HUES48 (cell line): ENCODE results near the gene ZNF646.
A peak's percentile ranks its signal among the peaks of the same experiment; 100 is the strongest.

Experiments used
- H3K27ac ChIP-seq: one replicate; pipeline ENCODE4 v1.7.0; 2013; ENCODE audit warnings: low read depth, low read length, inconsistent platforms
- H3K27me3 ChIP-seq: 2 replicates; pipeline ENCODE4 v1.6.1; 2013; ENCODE audit warnings: mild to moderate bottlenecking, low read length; ENCODE audit not compliant: control insufficient read depth, insufficient read depth
- H3K36me3 ChIP-seq: 2 replicates; pipeline ENCODE4 v1.6.1; 2013; ENCODE audit warnings: low read length; ENCODE audit not compliant: control insufficient read depth, insufficient read depth
- H3K4me1 ChIP-seq: 2 replicates; pipeline ENCODE4 v1.6.1; 2013; ENCODE audit warnings: mild to moderate bottlenecking, low read length; ENCODE audit not compliant: control insufficient read depth, insufficient read depth
- H3K4me3 ChIP-seq: 2 replicates; pipeline ENCODE4 v1.5.1; 2013; ENCODE audit warnings: mild to moderate bottlenecking, low read depth, low read length
- H3K9ac ChIP-seq: 2 replicates; pipeline ENCODE4 v1.6.1; 2013; ENCODE audit warnings: mild to moderate bottlenecking, low read depth, low read length, moderate library complexity
- H3K9me3 ChIP-seq: 2 replicates; pipeline ENCODE4 v1.6.1; 2013; ENCODE audit warnings: low read length; ENCODE audit not compliant: control insufficient read depth, insufficient read depth

ZNF646 gene

GRCh38 chr16:31064882-31065461, 9.2 kb upstream of the ZNF646 start:
- Histone ChIP-seq H3K36me3 (peaks cover 38% of the 10 kb centered on the region), H3K27ac (no peak overlapping the region), H3K9ac (no peak overlapping the region), H3K4me3 (no peak overlapping the region), H3K27me3 (no peaks in the 10 kb centered on the region), H3K9me3 (no peaks in the 10 kb centered on the region), H3K4me1 (no peaks in the 10 kb centered on the region)

- no peak overlapping the region for H3K27ac ChIP-seq
- no peak overlapping the region for H3K4me3 ChIP-seq
- peaks cover 6% of the 10 kb centered on the region; the same call in 1 of the 2 replicates for H3K4me1 ChIP-seq
- H3K36me3 ChIP-seq: peaks cover 17% of the 10 kb centered on the region
- H3K27me3 ChIP-seq: no peaks in the 10 kb centered on the region
- H3K9me3 ChIP-seq: no peaks in the 10 kb centered on the region
- H3K9ac ChIP-seq: no peak overlapping the region
These were observed 6.9 kb upstream of the ZNF646 start for GRCh38 chr16:31067342-31067741.

- Histone ChIP-seq H3K9me3 (no peaks in the 10 kb centered on the region), H3K27me3 (no peaks in the 10 kb centered on the region), H3K9ac (peak overlapping the region; percentile 73; the same call in 1 of the 2 replicates), H3K27ac (no peak overlapping the region), H3K36me3 (peaks cover 12% of the 10 kb centered on the region), H3K4me1 (peaks cover 6% of the 10 kb centered on the region; the same call in 1 of the 2 replicates), H3K4me3 (peak overlapping the region; percentile 79)
These were observed 2.4 kb upstream of the ZNF646 start for GRCh38 chr16:31071861-31072260.

- Histone ChIP-seq H3K36me3 (peaks cover 20% of the 10 kb centered on the region), H3K27ac (peak overlapping the region; percentile 96), H3K9me3 (no peaks in the 10 kb centered on the region), H3K27me3 (no peaks in the 10 kb centered on the region), H3K9ac (peak overlapping the region; percentile 73), H3K4me3 (peak overlapping the region; percentile 79), H3K4me1 (peaks cover 6% of the 10 kb centered on the region; the same call in 1 of the 2 replicates)
These were observed 1.6 kb upstream of the ZNF646 start for GRCh38 chr16:31072540-31073141.

GRCh38 chr16:31073142-31073969, 866 bp upstream of the ZNF646 start:
- peaks cover 27% of the 10 kb centered on the region for H3K36me3 ChIP-seq
- peak overlapping the region; percentile 79 for H3K4me3 ChIP-seq
- H3K9ac ChIP-seq: peak overlapping the region; percentile 73
- H3K4me1 ChIP-seq: peaks cover 6% of the 10 kb centered on the region; the same call in 1 of the 2 replicates
- no peaks in the 10 kb centered on the region for H3K9me3 ChIP-seq
- peak overlapping the region; percentile 96 for H3K27ac ChIP-seq
- no peaks in the 10 kb centered on the region for H3K27me3 ChIP-seq

- no peaks in the 10 kb centered on the region for H3K9me3 ChIP-seq
- peak overlapping the region; percentile 79 for H3K4me3 ChIP-seq
- peaks cover 41% of the 10 kb centered on the region for H3K36me3 ChIP-seq
- peaks cover 6% of the 10 kb centered on the region; the same call in 1 of the 2 replicates for H3K4me1 ChIP-seq
- H3K27ac ChIP-seq: peak overlapping the region; percentile 96
- no peaks in the 10 kb centered on the region for H3K27me3 ChIP-seq
- H3K9ac ChIP-seq: peak overlapping the region; percentile 89
These were observed 577 bp downstream of the ZNF646 start for GRCh38 chr16:31074814-31075183.

- no peaks in the 10 kb centered on the region for H3K9me3 ChIP-seq
- H3K4me3 ChIP-seq: no peak overlapping the region
These were observed 2.1 kb downstream of the ZNF646 start for GRCh38 chr16:31076319-31076718.

GRCh38 chr16:31077024-31077423, 2.8 kb downstream of the ZNF646 start:
- Histone ChIP-seq H3K9ac (no peak overlapping the region), H3K27me3 (no peaks in the 10 kb centered on the region)

More at GRCh38 chr16:31076319-31076718, 2.1 kb downstream of the ZNF646 start:
- H3K36me3 ChIP-seq: peaks cover 56% of the 10 kb centered on the region
- no peak overlapping the region for H3K27ac ChIP-seq
- H3K4me1 ChIP-seq: peaks cover 6% of the 10 kb centered on the region; the same call in 1 of the 2 replicates
- H3K27me3 ChIP-seq: no peaks in the 10 kb centered on the region
- no peak overlapping the region for H3K9ac ChIP-seq

GRCh38 chr16:31077592-31078396, 3.6 kb downstream of the ZNF646 start:
- Histone ChIP-seq H3K9ac (no peak overlapping the region), H3K36me3 (peaks cover 57% of the 10 kb centered on the region), H3K4me1 (no peaks in the 10 kb centered on the region), H3K27ac (no peak overlapping the region), H3K27me3 (no peaks in the 10 kb centered on the region), H3K4me3 (no peak overlapping the region), H3K9me3 (no peaks in the 10 kb centered on the region)

More at GRCh38 chr16:31077024-31077423, 2.8 kb downstream of the ZNF646 start:
- Histone ChIP-seq H3K27ac (no peak overlapping the region), H3K4me1 (peaks cover 2% of the 10 kb centered on the region; the same call in 1 of the 2 replicates), H3K9me3 (no peaks in the 10 kb centered on the region), H3K36me3 (peaks cover 57% of the 10 kb centered on the region), H3K4me3 (no peak overlapping the region)

- Histone ChIP-seq H3K27ac (no peak overlapping the region), H3K4me3 (no peak overlapping the region), H3K4me1 (no peaks in the 10 kb centered on the region), H3K27me3 (no peaks in the 10 kb centered on the region), H3K36me3 (peaks cover 65% of the 10 kb centered on the region), H3K9ac (no peak overlapping the region), H3K9me3 (no peaks in the 10 kb centered on the region)
These were observed 4.5 kb downstream of the ZNF646 start for GRCh38 chr16:31078597-31079341.
